GM19099 (cell line): Measurements from ENCODE around the gene ARID1A.

ENCODE experiments used
- POLR2A ChIP-seq: IDR thresholded peaks from 3 replicates; pipeline ENCODE4 v1.6.1; 2011; ENCODE audit warnings: low read depth; ENCODE audit not compliant: insufficient read length; ENCODE audit errors: extremely low read depth

Gene ARID1A

DNA sequence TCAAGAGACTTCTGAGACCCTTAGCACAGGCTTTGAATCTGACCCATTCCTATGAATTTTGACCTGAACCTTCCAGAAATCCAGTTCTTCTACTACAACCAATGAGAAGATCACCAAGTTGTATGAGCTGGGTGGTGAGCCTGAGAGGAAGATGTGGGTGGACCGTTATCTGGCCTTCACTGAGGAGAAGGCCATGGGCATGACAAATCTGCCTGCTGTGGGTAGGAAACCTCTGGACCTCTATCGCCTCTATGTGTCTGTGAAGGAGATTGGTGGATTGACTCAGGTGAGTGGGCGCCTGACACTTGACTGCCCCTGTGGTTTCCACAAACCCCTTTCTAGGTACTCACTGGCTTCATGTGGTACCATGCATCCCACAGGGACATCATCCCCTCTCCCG is 71.9 kb downstream of the ARID1A start:
- no peak for TF ChIP-seq POLR2A

DNA sequence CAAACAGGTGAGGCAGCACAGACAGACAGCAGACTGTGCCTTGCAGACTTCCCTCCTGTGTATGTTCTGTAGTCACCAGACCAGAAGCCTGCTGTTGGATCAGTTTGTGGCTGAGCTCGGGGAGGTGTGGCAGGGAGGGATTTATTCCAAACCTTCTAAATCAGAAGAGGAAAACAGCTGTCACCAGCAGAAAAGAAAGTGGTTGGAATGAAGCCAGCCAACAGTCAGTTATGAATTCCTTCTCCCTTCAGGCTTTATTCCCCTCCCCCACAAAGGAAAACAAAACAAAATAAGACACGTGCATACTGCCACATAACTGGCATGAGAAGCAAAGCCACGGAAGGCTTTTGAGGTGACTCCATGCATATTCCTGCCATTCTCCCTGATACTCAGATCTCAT is 72.9 kb downstream of the ARID1A start:
- TF ChIP-seq POLR2A: no peak

DNA sequence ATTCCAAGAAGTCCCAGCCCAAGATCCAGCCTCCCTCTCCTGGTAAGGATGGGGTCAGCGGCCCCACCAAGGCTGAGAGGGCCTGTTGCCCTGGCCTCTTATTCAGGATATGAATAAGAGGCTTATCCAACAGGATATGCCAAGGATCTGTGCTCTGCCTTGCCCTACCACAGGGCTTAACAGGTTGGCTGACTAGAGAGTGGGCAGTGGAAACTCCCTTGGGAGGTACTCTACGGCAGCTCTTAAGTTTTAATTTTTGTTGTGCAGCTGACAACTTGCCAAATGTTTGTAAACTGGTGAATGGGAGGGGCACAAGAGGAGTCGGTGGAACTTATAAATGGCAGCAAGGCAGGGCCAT is 75.4 kb downstream of the ARID1A start:
- no peak for TF ChIP-seq POLR2A

DNA sequence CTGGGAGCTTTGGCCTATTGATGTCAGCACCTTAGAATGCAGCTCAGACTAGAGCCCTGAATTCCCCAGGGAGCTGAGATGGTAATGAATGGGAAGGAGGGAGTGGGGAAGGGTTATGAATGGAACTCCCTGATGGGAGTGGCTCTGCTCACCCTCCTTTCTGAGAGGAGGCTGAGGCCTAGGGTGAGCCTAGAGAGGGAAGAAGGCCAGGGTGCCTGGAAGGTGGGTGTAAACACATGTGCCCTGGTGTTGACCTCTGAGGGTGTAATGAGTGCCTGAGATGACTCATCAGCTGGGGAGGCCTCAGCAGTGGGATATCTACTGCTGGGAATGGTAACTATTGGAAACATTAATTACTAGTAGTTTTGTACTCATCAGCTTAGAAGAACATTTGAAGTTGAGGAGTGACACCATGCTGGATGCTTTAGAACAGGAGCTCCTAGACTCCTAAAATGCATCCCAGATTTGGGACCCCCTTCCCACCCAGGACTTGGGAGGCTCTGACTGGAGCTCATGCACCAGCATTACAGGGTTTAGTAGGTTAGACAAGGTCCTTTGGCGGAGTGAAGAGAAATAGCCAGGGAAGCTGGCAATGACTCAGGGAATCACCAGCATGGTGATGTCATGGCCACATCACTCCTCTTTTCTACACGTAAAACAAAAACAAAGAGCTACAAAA is 76.0 kb downstream of the ARID1A start:
- TF ChIP-seq POLR2A: no peak

DNA sequence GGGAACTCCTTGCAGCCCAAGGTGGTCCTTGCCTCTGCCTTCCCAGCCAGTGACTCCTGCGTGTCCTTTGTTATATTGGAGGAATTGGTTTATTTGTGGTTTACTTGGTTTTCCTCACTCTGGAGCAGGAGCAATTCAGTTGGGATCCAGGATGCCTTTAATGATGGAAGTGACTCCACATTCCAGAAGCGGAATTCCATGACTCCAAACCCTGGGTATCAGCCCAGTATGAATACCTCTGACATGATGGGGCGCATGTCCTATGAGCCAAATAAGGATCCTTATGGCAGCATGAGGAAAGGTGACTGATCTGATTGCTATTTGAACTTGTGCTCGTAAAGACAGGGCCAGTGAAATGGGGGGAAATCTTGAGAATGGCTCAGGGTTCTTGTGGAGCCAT is 76.9 kb downstream of the ARID1A start:
- TF ChIP-seq POLR2A: no peak

DNA sequence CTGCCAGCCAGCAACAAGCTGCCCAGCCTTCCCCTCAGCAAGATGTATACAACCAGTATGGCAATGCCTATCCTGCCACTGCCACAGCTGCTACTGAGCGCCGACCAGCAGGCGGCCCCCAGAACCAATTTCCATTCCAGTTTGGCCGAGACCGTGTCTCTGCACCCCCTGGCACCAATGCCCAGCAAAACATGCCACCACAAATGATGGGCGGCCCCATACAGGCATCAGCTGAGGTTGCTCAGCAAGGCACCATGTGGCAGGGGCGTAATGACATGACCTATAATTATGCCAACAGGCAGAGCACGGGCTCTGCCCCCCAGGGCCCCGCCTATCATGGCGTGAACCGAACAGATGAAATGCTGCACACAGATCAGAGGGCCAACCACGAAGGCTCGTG is 78.6 kb downstream of the ARID1A start:
- TF ChIP-seq POLR2A: no peak

DNA sequence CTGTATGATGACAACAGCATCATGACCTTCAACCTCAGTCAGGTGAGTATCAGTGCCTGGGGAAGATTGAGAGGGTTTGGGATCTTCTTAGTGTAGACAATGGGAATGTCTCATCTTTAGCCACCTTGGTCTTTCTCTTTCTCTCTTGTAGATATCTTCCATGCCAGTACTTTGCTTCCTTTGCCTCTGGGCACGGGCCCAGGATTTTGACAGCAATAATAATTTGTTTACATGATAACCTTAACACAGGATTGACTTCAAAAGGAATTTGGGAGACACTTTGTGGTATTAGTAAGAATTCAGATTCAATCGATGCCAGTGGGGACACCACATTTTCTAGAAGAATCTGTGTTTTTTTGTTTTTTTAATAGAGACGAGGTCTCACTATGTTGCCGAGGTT is 79.9 kb downstream of the ARID1A start:
- no peak for TF ChIP-seq POLR2A

DNA sequence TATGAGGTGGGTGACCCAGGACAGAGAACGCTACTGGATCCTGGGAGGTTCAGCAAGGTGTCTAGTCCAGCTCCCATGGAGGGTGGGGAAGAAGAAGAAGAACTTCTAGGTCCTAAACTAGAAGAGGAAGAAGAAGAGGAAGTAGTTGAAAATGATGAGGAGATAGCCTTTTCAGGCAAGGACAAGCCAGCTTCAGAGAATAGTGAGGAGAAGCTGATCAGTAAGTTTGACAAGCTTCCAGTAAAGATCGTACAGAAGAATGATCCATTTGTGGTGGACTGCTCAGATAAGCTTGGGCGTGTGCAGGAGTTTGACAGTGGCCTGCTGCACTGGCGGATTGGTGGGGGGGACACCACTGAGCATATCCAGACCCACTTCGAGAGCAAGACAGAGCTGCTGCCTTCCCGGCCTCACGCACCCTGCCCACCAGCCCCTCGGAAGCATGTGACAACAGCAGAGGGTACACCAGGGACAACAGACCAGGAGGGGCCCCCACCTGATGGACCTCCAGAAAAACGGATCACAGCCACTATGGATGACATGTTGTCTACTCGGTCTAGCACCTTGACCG is 83.4 kb downstream of the ARID1A start:
- no peak for TF ChIP-seq POLR2A

DNA sequence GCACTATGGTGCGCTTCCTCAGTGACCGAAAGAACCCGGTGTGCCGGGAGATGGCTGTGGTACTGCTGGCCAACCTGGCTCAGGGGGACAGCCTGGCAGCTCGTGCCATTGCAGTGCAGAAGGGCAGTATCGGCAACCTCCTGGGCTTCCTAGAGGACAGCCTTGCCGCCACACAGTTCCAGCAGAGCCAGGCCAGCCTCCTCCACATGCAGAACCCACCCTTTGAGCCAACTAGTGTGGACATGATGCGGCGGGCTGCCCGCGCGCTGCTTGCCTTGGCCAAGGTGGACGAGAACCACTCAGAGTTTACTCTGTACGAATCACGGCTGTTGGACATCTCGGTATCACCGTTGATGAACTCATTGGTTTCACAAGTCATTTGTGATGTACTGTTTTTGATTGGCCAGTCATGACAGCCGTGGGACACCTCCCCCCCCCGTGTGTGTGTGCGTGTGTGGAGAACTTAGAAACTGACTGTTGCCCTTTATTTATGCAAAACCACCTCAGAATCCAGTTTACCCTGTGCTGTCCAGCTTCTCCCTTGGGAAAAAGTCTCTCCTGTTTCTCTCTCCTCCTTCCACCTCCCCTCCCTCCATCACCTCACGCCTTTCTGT is 84.6 kb downstream of the ARID1A start:
- no peak for TF ChIP-seq POLR2A

DNA sequence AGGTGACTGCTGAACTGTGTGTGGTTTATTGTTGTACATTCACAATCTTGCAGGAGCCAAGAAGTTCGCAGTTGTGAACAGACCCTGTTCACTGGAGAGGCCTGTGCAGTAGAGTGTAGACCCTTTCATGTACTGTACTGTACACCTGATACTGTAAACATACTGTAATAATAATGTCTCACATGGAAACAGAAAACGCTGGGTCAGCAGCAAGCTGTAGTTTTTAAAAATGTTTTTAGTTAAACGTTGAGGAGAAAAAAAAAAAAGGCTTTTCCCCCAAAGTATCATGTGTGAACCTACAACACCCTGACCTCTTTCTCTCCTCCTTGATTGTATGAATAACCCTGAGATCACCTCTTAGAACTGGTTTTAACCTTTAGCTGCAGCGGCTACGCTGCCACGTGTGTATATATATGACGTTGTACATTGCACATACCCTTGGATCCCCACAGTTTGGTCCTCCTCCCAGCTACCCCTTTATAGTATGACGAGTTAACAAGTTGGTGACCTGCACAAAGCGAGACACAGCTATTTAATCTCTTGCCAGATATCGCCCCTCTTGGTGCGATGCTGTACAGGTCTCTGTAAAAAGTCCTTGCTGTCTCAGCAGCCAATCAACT is 85.5 kb downstream of the ARID1A start:
- no peak for TF ChIP-seq POLR2A

DNA sequence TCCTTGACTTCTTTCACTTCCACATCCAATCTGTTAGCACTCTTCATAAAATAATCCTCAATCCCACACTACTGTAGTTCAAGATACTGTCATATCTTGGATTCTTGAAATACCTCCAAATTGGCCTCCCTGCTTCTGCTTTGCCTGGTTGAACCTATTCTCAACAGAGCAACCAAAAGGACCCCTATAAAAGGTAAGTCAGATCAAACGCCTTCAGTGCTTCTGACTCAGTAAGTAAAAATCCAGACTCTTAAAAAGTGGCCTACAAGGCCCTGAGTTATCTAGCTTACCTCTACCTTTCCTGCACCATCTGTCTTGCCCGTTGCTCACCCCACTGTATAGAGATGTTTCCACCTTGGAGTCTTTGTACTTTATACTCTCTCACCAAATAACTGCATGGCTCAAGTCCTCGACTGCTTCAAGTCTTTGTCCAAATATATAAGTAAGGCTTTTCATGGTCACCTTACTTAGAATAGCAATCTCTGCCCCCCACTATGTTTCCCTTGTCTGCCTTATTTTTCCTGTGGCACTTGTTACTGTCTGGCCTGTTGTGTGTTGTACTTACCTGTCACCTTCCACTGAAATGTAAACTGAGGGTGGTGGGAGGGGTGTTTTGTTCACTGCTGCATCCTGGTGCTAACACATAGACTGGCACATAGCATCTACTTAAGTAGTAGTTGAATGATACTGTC is 86.9 kb downstream of the ARID1A start:
- peak; percentile 5 for TF ChIP-seq POLR2A

DNA sequence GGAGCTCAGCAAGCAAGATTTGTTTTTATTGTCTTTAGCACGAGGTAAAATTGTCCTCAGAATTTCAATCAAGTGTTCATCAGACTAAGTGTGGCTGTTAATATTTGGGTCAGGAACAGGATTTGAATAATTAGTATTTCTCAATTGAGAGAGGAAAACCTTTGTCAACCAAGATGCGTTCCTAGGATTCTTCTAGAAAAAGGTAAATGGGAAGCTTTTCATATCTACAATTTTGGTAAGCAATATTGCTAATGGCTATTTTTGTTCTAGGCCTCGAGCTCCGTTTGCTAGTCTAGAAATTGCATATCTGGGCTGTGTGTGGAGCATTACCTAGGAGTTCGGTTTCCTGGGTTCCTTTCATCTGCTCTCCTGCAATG is 87.8 kb downstream of the ARID1A start:
- TF ChIP-seq POLR2A: no peak

DNA sequence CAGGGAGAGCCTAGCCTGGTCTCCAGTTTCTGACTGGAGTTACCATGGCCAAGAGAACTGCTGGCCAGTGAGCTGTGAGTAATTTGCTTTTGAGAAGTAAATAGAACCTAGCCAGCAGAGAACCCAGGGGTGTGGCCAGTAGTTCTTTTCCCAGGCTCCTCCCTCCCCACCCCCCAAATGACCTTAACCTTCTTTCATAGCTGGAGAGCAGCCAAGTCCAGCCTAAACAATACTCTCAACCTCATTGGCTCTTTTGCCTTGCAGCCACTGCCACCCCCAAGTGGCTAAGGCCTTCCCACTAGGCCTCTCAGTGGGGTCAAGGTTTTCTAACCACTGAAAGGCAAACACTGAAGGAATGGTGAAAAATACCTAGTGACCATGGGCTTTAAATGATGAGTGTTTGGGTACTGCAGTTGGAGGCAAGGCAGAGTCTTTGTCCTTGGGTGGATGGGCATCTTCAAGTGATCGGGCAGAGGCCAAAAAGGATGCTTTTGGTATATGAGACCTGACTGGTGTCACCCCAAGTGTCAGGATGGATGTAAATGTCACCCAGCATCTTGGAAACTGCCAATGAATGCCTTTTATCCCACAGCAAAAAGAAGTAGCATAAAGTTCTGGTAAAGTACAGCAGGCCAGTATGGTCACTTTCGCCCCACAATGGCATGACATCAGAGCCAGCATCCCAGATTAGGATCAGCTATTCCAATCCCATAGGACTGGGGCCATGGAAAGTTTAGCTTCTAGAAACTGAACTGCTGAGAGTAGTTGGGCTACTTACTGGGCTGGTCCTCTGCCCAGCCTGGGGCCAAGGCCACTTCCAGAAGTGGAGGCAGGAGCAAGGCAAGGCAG is 88.4 kb downstream of the ARID1A start:
- TF ChIP-seq POLR2A: peak; percentile 4

DNA sequence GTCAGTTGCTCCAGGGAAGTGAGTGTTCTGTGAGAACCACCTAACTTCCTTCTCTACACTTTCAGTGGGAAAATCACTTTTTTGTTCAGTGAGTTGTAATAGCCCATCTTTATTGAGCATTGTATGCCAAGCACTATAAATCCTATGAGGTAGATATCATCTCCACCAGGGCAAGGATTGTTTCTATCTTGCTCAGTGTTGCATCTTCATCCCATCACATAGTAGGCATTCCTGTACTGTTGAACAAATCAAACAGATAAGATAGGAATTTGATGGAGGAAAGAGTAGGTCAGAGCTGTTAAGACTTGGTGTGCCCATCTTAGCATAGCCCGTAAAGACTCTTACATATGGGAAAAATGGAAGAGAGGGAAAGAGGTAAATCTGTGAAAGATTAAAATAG is 89.1 kb downstream of the ARID1A start:
- TF ChIP-seq POLR2A: no peak
